ENCODE results near the gene CDH23.

GRCh38 chr10:71382757-71383156 lies 14.0 kb upstream of the CDH23 start:
- TF ChIP-seq POLR2AphosphoS5 (IDR thresholded peaks at IDR 0.05) = no peak
- no peak for TF ChIP-seq CTCF (IDR thresholded peaks at IDR 0.05)
- no peak for TF ChIP-seq POLR2A (IDR thresholded peaks at IDR 0.05)
- TF ChIP-seq EP300 (IDR thresholded peaks at IDR 0.05) = no peak

Measured in suprapubic skin (tissue), 4 donors.